Epithelial cell of esophagus (primary cell): ENCODE measurements around the gene SYT8.

ENCODE experiments used
- DNase-seq: peaks from one replicate; pipeline ENCODE4 v3.0.0; 2010; ENCODE audit warnings: low read depth
- H3K4me3 ChIP-seq: 2 replicates; pipeline ENCODE4 v1.5.1; 2011; ENCODE audit warnings: mild to moderate bottlenecking, low read length, control low read depth
- CTCF ChIP-seq: IDR thresholded peaks from 2 replicates; pipeline ENCODE4 v1.5.1; 2011; ENCODE audit warnings: low read depth, mild to moderate bottlenecking, low read length, control low read depth, inconsistent platforms; ENCODE audit not compliant: insufficient read depth; ENCODE audit errors: missing control alignments

The SYT8 gene

DNA sequence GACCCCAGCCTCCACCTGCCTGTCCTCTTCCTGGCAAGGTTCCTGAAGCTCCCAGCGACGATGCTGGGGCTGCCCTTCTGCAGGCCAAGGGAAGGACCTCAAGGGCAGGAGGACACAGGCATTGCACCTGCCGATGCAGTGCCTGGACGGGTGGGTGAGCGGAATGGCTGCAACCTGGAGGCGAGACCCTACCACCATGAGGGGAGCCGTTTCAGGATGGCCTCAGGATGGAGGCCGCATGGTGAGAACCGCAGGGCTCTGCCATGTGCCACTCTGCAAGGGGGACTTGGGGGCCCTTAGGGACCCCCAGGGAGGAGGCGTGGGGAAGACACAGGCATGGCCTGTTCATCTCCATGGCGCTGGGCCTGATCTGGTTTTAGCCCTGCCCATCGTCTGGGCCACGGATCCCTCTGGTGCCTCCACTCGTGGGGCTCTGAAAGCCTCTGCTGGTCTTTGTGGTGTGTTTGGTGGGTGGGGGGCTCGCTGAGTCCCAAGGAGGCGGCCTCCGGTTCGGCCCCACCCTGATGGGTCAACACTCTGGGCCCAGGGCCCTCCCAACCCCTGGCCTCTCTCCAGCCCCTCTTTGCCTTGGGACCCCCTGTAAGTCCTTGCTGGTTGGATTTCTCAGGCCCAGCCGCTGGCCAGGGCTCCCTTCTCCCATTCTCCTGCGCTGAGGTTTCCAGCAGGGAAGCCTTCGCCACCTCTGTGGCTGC, 16.8 kb downstream of the SYT8 start:
- H3K4me3 ChIP-seq = no peak overlapping the region
- DNase-seq = no peak
- no peak for TF ChIP-seq CTCF

DNA sequence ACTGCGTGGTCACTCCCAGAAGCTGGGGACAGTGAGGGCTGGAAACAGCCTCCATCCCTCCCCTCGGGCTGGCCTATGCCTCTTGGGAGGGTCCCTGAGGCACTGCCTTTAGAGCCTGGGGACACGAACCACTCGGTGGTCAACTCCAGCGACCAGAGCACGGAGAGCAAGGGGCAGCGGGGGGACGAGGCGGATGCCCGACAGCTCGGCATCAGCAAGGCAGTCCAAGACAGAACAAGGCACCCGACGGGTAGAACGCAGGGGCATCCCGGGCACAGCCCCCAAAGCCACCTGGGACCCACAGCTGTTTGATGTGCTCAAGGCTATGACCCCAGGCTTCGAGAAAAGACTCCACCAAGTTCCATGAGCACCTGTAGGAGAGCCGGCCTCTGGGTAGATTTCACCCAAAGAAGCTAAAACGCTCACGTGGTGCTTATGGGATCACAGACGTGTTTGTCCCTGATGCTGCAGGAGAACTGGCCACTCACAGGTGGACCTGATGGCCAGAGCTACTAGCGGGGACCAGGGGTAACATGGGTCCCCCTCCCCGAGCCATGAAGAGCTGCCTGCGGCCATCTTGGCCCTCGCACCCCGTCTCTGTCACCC, 17.6 kb downstream of the SYT8 start:
- no peak for DNase-seq
- TF ChIP-seq CTCF = no peak
- no peak overlapping the region for H3K4me3 ChIP-seq

GRCh38 chr11:1852877-1853276, 18.1 kb downstream of the SYT8 start, which contains the start of gene LSP1:
Gene LSP1, plus strand, starts transcription at chr11:1853084. Its CDS starts 61 bp downstream, at chr11:1853145.
- H3K4me3 ChIP-seq = no peak within 1 kb of the TSS
- TF ChIP-seq CTCF = no peak
- no peak for DNase-seq

- H3K4me3 ChIP-seq = no peak overlapping the region
- DNase-seq = no peak
- no peak for TF ChIP-seq CTCF
These were observed 18.8 kb downstream of the SYT8 start for GRCh38 chr11:1853376-1854131.

GRCh38 chr11:1854132-1854948, 19.6 kb downstream of the SYT8 start:
- DNase-seq = no peak
- no peak overlapping the region for H3K4me3 ChIP-seq
- TF ChIP-seq CTCF = no peak
